H1 (cell line): Measurements from ENCODE around the gene PNMA8C. TPM values are rescaled to one million over a fixed set of nuclear protein-coding genes. Genes with fewer than 3 reads are reported as not detected.

ENCODE experiments used
- BRCA1 ChIP-seq: IDR thresholded peaks from 2 replicates; pipeline ENCODE4 v1.6.1; 2012; ENCODE audit warnings: low read depth, low read length, improper control_type of control experiment
- CTBP2 ChIP-seq: IDR thresholded peaks from 2 replicates; pipeline ENCODE4 v1.7.0; 2011; ENCODE audit warnings: borderline replicate concordance, mild to moderate bottlenecking, moderate library complexity, mixed read lengths, low read length; ENCODE audit not compliant: insufficient read depth, insufficient read length
- KDM1A ChIP-seq: fragments of 200-600, 300-600 bp; sonication (generic); IDR thresholded peaks from 2 replicates; pipeline ENCODE4 v1.7.1; 2016; ENCODE audit warnings: mild to moderate bottlenecking, low read length, borderline replicate concordance
- MAX ChIP-seq: IDR thresholded peaks from 2 replicates; pipeline ENCODE4 v1.6.1; 2012; ENCODE audit warnings: inconsistent platforms
- POU5F1 ChIP-seq: IDR thresholded peaks from 2 replicates; pipeline ENCODE4 v1.6.1; 2011; ENCODE audit warnings: low read depth, mild to moderate bottlenecking, low read length, moderate library complexity
- SAP30 ChIP-seq: fragments of 300-600 bp; sonication (generic); IDR thresholded peaks from 2 replicates; pipeline ENCODE4 v1.7.1; 2012; ENCODE audit warnings: low read length, moderate library complexity, mild to moderate bottlenecking, inconsistent platforms; ENCODE audit not compliant: insufficient read depth, insufficient replicate concordance
- TEAD4 ChIP-seq: IDR thresholded peaks from 2 replicates; pipeline ENCODE4 v1.6.1; 2012; ENCODE audit warnings: low read depth, low read length, inconsistent platforms, mixed read lengths
- USF2 ChIP-seq: IDR thresholded peaks from 2 replicates; pipeline ENCODE4 v1.6.1; 2011; ENCODE audit warnings: low read length, improper control_type of control experiment
- polyA plus RNA-seq, 7 experiments: library from polyadenylated mRNA; depleted of rRNA in 3 of 7; stranded (reverse) in 5 of 7; unstranded in 2 of 7; fragments of >200 nt in 5 of 7; fragments of 200-250 nt in 2 of 7; gene quantifications; 1 replicate in 5 of 7; 2 replicates in 1 of 7; 4 replicates in 1 of 7; pipeline versions ENCODE4 v1.2.1 to v1.2.3, GENCODE V29; 2011 to 2013; ENCODE audit warnings: missing spikeins in 2 of 7, mixed read lengths in 2 of 7
- total RNA-seq: library from RNA; stranded (reverse); fragmentation: NEBNext Ultra II Directional; extraction: Animal tissue kit (Norgen Biotek cat#: 25700); gene quantifications from 2 replicates; pipeline ENCODE4 v1.2.1, GENCODE V29; 2021

PNMA8C gene
- total and polyA plus RNA-seq, 2 of the 8 experiments (the other 6 are each of a cell fraction or from before 2014, with no cell fraction given) = 0.53 to 1.8 TPM

- TF ChIP-seq SAP30 = no peak
- no peak for TF ChIP-seq POU5F1
- TF ChIP-seq TEAD4 = no peak
- no peak for TF ChIP-seq BRCA1
- TF ChIP-seq CTBP2 = no peak
- no peak for TF ChIP-seq MAX
- TF ChIP-seq USF2 = no peak
- no peak for TF ChIP-seq KDM1A
Observed at GRCh38 chr19:46471811-46472543, 43.2 kb upstream of the PNMA8C start (continued).
